Activated CD4-positive, alpha-beta T cell treated with anti-CD3 and anti-CD28 coated beads, Interleukin-2, Interleukin-4, amounts not matched to agents 100 ng/mL and 50 ng/mL, durations not matched to agents 16 hours and 8 hours (primary cell): ENCODE measurements around the gene PCDHA12.
A peak's percentile ranks its signal among the peaks of the same experiment; 100 is the strongest.
"Not testable (repeated sequence)": the region's sequence is repeated elsewhere in the genome, so short reads cannot be mapped to it uniquely, and the experiment has no call there.

Experiments
- DNase-seq: peaks from one replicate; pipeline ENCODE4 v3.0.0-alpha.2; 2020; ENCODE audit warnings: low spot score

The PCDHA12 gene

GRCh38 chr5:140862441-140863295 is 12.4 kb upstream of the PCDHA12 start:
- no peak for DNase-seq

DNA sequence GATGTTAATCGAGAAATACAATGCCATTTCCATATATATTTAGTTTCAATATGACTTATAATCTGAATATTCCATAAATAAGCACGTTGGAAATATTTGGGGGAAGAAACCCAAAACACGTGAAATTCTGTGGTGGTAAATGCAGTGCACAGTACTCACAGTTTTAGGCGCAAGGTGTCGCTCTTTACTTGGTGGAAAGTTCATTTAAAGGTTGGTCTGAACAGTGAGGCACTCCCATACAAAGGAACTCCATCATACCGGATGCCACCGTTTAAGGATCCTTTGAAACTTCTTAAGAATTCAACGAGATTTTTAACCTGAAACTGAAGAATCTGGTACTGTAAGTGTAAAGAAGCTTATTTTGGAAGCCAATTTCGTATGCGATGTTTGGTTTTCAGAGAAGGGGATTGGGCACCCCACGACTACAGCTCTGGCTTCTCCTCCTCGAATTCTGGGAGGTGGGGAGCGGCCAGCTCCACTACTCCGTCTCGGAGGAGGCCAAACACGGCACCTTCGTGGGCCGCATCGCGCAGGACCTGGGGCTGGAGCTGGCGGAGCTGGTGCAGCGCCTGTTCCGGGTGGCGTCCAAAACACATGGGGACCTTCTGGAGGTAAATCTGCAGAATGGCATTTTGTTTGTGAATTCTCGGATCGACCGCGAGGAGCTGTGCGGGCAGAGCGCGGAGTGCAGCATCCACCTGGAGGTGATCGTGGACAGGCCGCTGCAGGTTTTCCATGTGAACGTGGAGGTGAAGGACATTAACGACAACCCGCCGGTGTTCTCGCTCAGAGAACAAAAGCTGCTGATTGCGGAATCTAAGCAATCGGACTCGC is 6.2 kb upstream of the PCDHA12 start, which contains the start of gene PCDHA11:
Gene PCDHA11 (plus strand): TSS at position 237 of the 834 bp plus-strand sequence. CDS start 147 bp downstream, at position 384.
- no peak for DNase-seq

DNA sequence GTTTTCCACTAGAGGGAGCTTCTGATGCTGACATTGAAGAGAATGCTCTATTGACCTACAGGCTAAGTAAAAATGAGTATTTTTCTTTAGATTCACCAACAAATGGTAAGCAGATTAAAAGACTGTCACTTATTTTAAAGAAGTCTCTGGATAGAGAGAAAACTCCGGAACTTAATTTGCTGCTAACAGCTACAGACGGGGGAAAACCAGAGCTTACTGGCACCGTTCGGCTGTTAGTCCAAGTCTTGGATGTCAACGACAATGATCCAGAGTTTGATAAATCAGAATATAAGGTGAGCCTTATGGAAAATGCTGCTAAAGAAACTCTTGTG is 5.6 kb upstream of the PCDHA12 start:
- no peak for DNase-seq

- no peak for DNase-seq
These were observed 4.6 kb upstream of the PCDHA12 start for GRCh38 chr5:140870221-140871201.

- DNase-seq, result not testable (repeated sequence)
These were observed 1.6 kb downstream of the PCDHA12 start for GRCh38 chr5:140876541-140877261.

DNA sequence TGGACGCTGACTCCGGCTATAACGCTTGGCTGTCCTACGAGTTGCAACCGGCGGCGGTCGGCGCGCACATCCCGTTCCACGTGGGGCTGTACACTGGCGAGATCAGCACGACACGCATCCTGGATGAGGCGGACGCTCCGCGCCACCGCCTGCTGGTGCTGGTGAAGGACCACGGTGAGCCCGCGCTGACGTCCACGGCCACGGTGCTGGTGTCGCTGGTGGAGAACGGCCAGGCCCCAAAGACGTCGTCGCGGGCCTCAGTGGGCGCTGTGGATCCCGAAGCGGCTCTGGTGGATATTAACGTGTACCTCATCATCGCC is 2.1 kb downstream of the PCDHA12 start:
- DNase-seq, result no peak

DNA sequence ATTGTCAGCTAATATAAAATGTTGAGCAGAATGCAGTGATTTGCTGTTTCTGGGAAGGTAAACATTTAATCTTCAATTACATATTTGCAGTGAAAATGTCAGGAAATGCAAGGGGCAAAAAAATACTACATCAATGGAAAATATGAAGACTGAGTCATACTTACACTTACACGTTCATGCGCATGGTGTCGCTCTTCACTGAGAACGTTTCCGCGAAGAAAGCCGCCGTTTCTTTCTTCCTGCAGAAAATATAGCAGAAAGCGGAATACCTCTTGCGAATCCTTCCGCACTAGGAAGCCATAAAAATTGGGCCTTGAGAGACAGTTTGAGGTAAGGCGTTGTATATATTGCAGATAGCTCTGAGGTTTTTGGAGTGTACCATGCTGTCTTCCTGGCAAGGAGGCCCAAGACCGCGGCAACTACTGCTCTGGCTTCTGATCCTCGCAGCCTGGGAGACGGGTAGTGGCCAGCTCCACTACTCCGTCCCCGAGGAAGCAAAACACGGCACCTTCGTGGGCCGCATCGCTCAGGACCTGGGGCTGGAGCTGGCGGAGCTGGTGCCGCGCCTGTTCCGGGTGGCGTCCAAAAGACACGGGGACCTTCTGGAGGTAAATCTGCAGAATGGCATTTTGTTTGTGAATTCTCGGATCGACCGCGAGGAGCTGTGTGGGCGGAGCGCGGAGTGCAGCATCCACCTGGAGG is 6.9 kb downstream of the PCDHA12 start, which contains the start of gene PCDHA13:
Gene PCDHA13 (plus strand): TSS at position 236 of the 702 bp plus-strand sequence. CDS start 145 bp downstream, at position 381.
- no peak for DNase-seq

- no peak for DNase-seq
These were observed 7.4 kb downstream of the PCDHA12 start for GRCh38 chr5:140882591-140882899.

GRCh38 chr5:140883373-140883772 is 8.3 kb downstream of the PCDHA12 start:
- DNase-seq, result no peak

- no peak for DNase-seq
These were observed 9.0 kb downstream of the PCDHA12 start for GRCh38 chr5:140883927-140884697.

DNA sequence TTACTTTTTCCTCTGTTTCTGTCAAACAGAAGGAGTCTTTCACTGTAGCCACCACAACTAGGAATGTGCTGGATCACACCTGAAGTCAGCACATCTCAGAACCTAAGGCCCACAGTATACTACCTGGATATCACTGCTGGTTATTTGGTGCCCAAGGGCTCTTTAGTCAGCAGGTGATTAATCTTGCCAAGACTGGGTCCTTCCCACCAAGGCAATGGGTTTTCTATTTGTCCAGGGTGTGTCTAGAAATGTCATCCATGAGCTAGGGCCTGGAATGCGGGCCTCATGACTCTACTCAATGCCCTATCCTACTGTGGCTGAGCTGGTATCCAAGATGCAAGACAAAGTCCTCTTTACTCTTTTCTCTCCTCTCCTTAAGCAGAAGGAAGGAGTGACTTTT is 41.2 kb downstream of the PCDHA12 start:
- DNase-seq, result no peak

DNA sequence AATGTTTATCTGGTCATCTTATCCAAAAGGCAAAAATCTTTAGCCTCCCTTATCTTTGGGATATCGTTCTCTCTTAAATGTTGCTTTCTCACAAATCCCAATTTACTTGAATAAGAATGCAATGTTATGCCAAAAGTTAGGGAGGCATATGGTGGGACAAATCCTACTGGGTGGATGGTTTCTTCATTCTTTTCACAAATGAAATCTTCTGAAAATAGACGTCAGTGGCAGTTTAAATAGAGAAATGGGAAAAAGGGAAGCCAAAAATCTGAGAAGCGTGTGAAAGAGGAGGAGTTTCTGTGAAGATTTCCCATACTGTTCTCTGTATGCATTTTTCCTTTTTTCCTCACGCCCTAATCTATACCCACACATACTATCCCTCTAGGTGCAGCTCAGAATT is 48.5 kb downstream of the PCDHA12 start:
- no peak for DNase-seq

DNA sequence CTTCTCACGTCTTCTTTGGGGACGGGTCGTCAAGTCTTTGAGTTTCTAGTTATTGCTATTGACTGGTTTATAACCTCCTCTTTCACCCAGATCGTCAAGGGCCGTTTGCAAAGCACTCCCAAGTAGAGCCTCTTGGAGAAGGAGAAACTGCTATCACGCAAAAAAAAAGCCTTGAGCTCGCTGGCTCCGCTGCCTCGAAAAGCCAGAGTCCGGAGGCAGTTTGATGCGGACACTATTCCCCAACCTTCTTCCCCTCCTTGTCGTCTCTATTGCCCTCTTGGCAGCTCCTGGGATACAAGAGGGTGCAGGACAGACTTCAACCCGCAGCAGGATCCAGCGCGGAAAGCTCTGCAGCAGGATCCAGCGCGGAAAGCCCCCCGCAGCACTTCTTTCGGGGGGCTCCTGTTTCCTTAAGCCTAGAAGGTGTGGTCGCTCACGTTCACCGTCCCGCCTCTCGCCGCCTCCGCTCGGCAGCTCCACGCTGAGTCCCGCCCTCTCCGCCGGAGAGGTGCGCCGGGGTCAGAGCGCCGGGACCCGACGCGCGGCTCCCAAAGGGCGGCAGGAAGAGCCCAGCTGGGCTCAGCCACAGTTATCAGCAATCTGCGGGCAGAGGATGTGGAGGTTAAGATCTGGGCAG is 50.8 kb downstream of the PCDHA12 start, which contains the start of gene PCDHAC1:
Gene PCDHAC1 (plus strand): TSS at position 494 of the 637 bp plus-strand sequence. CDS start 594 bp downstream, outside the sequence.
- no peak for DNase-seq

GRCh38 chr5:140926443-140927227 is 51.5 kb downstream of the PCDHA12 start:
- DNase-seq, result peak; percentile 2

DNA sequence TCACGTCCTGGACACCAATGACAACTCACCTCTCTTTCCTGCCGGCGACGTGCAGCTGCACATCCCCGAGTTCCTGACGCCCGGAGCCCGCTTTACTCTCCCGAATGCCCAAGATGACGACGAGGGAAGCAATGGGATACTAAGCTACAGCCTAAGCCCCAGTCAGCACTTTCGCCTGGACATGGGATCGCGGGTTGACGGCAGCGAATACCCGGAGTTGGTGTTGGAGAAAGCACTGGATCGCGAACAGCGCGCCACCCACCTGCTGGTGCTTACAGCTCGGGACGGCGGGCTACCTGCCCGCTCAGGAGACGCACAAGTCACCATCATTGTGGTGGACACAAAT is 52.1 kb downstream of the PCDHA12 start:
- DNase-seq, result no peak
